EL (cell line): ENCODE results near the gene KREMEN1.
"Not testable (repeated sequence)": the region's sequence is repeated elsewhere in the genome, so short reads cannot be mapped to it uniquely, and the experiment has no call there.

Experiments used
- DNase-seq: peaks from one replicate; pipeline ENCODE4 v3.0.0-alpha.2; 2016

Gene KREMEN1

GRCh38 chr22:29079218-29079901 lies 6.5 kb downstream of the KREMEN1 start:
- no peak for DNase-seq

GRCh38 chr22:29080106-29080975 lies 7.5 kb downstream of the KREMEN1 start:
- peak; percentile 55 for DNase-seq

GRCh38 chr22:29081517-29082236 lies 8.8 kb downstream of the KREMEN1 start:
- DNase-seq, result no peak

GRCh38 chr22:29082826-29083545 lies 10.2 kb downstream of the KREMEN1 start:
- no peak for DNase-seq

- not testable (repeated sequence) for DNase-seq
These were observed 10.7 kb downstream of the KREMEN1 start for GRCh38 chr22:29083576-29083932.

- DNase-seq, result peak; percentile 87
These were observed 11.2 kb downstream of the KREMEN1 start for GRCh38 chr22:29083933-29084591.

DNA sequence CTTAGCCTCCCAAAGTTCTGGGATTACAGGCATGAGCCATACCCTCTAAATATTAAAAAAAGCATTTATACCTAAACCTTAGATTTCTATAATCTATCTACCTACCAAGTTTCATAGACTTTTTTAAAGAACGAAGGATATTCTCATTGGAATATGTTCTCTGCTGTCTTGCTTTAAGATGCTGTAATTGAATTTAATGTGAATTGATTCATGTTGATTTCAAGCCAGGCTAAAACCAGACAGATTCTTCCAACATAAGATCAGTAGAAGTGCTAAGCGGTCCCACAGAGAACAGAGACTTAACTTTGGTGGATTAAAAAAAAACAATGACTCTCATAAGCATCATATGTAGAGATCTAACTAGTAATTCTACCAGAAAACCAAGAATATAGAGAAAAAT lies 14.2 kb downstream of the KREMEN1 start:
- DNase-seq, result no peak

DNA sequence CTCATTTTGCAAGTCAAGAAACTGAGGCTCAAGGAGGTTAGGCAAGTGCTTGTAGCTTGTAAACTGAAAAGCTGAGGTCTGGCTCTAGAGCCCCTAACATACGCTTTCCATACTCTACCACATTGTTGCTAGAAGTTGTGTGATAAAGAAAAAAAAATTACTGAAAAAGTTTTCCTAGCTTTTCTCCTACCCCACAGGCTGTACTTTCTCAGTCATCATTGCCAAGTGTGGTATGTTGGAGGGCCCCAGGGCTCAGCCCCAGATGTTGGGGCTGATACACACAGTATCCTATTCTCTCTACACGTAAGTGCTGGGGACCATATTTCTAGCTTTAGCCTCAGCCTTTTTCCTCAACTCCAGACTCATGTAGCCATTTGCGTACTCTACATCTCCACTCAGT lies 16.0 kb downstream of the KREMEN1 start:
- DNase-seq, result no peak

DNA sequence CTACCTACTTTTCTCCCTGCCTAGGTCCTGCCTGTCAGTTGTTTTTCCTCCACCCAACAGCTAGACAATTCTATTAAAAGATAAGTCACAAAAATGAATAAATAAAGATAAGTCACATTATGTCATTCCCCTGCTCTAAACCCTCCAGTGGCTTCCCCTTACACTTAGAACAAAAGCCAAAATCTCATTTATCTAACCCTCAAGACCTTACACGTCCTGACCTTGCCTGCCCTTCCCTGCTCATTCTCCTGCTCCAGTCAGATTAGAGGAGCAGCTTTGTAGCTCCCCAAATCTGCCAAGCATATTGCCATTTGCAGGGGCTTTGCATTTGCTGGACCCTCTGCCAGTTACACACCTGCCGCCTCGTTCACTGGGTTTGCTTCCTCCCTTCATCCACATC lies 16.7 kb downstream of the KREMEN1 start:
- no peak for DNase-seq

- DNase-seq, result no peak
These were observed 17.2 kb downstream of the KREMEN1 start for GRCh38 chr22:29090039-29090438.

DNA sequence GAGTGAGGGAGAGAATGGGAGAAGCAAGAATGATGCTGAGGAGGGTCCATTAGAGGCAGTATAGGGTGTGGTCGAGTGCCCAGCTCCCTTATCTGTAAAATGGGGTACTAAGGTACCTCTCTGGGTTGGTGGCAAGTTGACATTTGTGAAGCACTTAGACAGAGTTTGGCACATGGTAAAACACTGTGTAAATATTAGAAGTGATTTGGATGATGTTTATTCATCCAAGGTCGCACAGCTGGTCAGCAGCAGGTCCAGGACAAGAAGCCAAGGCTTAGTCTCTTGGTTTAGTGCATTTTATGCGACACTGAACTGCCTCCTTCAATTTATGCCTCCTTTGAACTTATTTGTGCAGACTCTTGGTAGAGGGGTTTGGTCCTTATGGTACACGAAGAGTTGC lies 19.4 kb downstream of the KREMEN1 start:
- DNase-seq, result no peak

DNA sequence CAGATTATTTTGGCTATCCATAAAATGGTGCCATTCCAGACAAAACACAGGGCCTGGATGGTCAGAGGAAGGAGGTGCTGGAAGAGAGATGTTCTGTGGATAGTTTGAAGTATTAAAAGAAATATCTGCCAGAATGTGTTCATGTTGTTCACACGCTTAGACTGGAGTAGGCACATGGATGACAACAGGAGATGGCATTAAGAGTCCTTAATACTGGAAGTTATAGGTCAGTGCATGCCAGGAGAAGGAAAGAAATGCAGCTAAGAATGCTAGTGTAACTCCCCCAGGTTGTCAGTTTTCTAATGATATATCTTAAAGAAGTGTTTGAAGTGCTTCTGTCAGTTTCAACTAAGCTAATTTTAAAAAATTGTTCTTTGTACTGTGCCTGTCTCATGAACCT lies 20.2 kb downstream of the KREMEN1 start:
- no peak for DNase-seq

GRCh38 chr22:29093501-29094300 lies 20.9 kb downstream of the KREMEN1 start:
- peak; percentile 76 for DNase-seq

- DNase-seq, result no peak
These were observed 22.6 kb downstream of the KREMEN1 start for GRCh38 chr22:29095459-29095858.

GRCh38 chr22:29096736-29097669 lies 24.2 kb downstream of the KREMEN1 start:
- DNase-seq, result no peak

- DNase-seq, result no peak
These were observed 25.5 kb downstream of the KREMEN1 start for GRCh38 chr22:29098296-29098695.

DNA sequence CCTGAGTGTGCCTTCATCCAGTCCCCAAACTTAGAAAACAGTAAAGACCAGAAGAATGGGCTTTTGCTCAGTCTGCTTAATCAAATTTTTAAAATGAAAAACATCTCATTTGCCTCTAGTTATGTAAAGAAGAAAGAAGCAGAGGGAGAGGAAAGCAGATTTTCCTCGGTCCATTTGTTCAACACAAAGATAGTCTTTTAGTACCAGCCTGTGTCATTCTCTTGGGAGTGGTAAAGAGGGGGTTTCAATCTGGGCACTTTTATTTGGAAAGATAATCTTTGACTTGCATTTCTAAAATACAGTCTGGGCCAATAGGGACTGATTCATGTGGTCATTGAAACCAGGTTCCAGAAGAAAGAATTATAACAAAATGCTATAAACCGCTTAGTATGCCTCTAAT lies 29.5 kb downstream of the KREMEN1 start:
- DNase-seq, result no peak

- no peak for DNase-seq
These were observed 30.3 kb downstream of the KREMEN1 start for GRCh38 chr22:29103121-29103520.

- no peak for DNase-seq
These were observed 32.6 kb downstream of the KREMEN1 start for GRCh38 chr22:29105468-29105867.

GRCh38 chr22:29106839-29107238 lies 34.0 kb downstream of the KREMEN1 start:
- DNase-seq, result no peak
